GM23338 (cell line): Measurements from ENCODE around the gene RPL27.

Source experiments
- ETS1 ChIP-seq: IDR thresholded peaks from 2 replicates; pipeline ENCODE4 v1.6.1; 2016; ENCODE audit warnings: antibody characterized with exemption
- EZH2 ChIP-seq: fragments of 200-600 bp; sonication (generic); IDR thresholded peaks from one replicate; pipeline ENCODE4 v1.8.0; 2017; ENCODE audit warnings: antibody characterized with exemption, mild to moderate bottlenecking, low read depth; ENCODE audit not compliant: unreplicated experiment
- POLR2AphosphoS5 ChIP-seq: IDR thresholded peaks from 2 replicates; pipeline ENCODE4 v1.6.1; 2016; ENCODE audit warnings: antibody characterized with exemption, low read depth
- REST ChIP-seq: IDR thresholded peaks from one replicate; pipeline ENCODE4 v1.6.1; 2018; ENCODE audit warnings: antibody characterized with exemption; ENCODE audit not compliant: unreplicated experiment
- TF ChIP-seq, protein P1 (sequence below), 2 experiments: fragments of 200-600 bp in 1 of 2; sonication (generic) in 1 of 2; conservative IDR thresholded peaks; 2 replicates each; pipeline versions ENCODE4 v1.5.1 to v1.6.1; 2016 to 2017; ENCODE audit warnings: antibody characterized with exemption in 2 of 2, low read depth in 2 of 2, mild to moderate bottlenecking in 2 of 2, moderate library complexity in 1 of 2

- TF ChIP-seq EZH2 (no peak), REST (no peak), ETS1 (no peak), POLR2AphosphoS5 (no peak)
- TF ChIP-seq, protein P1, sequence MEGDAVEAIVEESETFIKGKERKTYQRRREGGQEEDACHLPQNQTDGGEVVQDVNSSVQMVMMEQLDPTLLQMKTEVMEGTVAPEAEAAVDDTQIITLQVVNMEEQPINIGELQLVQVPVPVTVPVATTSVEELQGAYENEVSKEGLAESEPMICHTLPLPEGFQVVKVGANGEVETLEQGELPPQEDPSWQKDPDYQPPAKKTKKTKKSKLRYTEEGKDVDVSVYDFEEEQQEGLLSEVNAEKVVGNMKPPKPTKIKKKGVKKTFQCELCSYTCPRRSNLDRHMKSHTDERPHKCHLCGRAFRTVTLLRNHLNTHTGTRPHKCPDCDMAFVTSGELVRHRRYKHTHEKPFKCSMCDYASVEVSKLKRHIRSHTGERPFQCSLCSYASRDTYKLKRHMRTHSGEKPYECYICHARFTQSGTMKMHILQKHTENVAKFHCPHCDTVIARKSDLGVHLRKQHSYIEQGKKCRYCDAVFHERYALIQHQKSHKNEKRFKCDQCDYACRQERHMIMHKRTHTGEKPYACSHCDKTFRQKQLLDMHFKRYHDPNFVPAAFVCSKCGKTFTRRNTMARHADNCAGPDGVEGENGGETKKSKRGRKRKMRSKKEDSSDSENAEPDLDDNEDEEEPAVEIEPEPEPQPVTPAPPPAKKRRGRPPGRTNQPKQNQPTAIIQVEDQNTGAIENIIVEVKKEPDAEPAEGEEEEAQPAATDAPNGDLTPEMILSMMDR (conservative IDR thresholded peaks at IDR 0.05; ENCODE audit: low read depth in 2 of 2), result no peak
Observed at GRCh38 chr17:43051969-43052368, 53.8 kb downstream of the RPL27 start.
